ENCODE measurements around the gene GRPR.

The GRPR gene

DNA sequence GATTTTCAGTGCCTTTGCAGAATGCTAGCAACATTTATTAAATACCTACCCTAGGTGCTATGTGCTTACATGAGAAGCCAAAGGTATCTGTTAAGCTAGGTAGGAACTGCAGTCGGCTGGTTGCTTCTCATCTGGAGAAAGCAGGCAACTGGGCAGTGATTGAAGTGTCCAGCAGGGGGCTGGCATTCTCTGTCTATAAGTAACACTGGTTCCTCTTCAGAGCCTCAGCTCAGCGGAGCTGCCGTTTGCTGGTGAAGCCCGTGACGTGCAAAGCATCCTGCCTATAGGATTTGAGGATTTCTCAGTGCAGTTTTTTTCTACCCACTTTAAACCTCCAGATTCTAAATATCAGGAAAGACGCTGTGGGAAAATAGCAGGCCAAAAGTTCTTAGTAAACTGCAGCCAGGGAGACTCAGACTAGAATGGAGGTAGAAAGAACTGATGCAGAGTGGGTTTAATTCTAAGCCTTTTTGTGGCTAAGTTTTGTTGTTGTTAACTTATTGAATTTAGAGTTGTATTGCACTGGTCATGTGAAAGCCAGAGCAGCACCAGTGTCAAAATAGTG, at the start of gene GRPR:
TSS of gene GRPR (plus strand) at position 344 of the 565 bp plus-strand sequence. CDS start 389 bp downstream, outside the sequence.
- DNase-seq = peak; percentile 19

DNA sequence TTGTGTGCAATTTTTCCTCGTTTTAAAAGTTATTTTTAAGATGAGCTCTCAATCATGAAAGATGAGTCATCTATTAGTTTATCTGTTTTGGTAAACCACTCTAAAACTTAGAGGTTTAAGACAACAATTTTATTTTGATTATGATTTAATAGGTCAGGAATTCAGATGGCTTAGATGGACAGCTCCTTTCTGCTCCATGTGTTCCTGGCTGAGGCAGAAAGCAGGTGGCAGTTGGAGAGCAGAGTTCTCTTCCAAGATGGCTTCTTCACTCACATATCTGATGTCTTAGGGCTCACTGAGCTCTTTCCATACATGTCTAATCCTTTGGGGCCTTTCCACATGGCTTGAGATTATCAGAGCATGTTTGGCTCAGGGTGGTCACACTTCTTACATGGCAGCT, 48.3 kb upstream of the GRPR start:
- no peak for DNase-seq

GRCh38 chrX:16076834-16077233, 46.5 kb upstream of the GRPR start:
- no peak for DNase-seq

GRCh38 chrX:16077811-16078210, 45.6 kb upstream of the GRPR start:
- no peak for DNase-seq

DNA sequence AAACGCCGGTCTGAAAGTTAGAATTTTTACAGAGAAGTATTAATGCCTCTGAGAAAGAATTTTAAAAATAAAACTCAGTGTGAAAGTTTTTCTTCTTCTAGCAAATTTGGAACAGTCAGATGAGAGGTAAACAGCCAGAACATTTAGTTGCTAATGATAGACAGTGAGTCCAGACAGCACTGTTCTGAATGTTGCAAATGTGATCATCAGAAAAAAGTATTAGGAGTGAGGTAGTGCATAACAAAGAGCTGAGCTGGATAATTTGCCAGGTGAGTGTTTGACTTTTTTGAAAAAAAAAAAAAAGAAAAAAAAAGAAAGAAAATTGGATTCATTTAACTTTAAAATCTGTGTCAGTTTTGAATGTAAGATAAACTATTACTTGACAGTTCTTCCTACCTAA, 42.0 kb upstream of the GRPR start:
- no peak for DNase-seq

DNA sequence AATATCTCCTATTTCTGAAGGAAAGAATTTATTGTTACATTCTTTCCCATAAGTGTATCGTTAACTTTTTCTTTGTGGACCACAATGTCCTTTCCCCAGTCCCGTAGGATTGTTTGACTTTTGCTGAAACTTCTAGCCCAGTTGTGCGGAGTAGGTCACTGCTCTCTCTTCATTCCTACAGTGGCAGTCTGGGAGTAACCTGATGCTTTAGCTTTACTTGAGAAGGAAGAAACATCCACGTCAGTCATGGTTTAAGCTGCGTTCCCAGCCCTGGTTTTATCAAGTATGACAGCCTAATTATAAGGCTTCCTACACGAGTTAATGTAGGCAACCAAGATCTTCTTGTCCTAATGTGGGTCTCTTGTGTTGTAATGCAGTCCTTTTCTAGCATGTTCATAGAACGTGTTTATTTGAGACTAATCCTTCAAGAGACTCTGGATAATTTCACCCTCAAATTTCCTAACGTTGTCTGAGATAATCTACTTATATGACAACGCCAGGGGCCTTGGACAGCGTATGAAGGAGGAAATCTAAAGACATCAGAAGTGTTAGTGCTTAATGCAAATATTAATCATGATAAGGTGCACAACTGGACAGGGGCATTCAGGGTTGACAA, 40.8 kb upstream of the GRPR start:
- DNase-seq = no peak

- no peak for DNase-seq
Measured at GRCh38 chrX:16087076-16087475, 36.3 kb upstream of the GRPR start.

GRCh38 chrX:16089086-16089485, 34.3 kb upstream of the GRPR start:
- DNase-seq = no peak

DNA sequence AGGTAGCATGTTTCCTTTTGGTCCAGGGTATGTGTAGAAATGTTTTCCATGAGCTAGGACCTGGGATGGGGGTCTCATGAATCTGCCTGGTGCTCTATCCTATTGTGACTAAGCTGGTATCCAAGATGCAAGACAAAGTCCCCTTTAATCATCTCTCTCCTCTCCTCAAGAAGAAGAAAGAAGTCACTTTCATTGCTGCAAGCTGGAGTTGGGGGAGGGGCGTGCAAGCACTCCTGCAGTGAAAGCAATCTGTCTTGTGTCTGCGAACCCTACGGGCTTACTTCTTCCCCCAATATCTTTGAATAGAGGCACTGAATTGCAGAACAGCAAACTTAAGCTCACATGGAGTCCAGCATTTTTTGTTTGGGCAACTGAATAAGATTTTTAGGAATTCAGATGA, 27.2 kb upstream of the GRPR start:
- DNase-seq = no peak

DNA sequence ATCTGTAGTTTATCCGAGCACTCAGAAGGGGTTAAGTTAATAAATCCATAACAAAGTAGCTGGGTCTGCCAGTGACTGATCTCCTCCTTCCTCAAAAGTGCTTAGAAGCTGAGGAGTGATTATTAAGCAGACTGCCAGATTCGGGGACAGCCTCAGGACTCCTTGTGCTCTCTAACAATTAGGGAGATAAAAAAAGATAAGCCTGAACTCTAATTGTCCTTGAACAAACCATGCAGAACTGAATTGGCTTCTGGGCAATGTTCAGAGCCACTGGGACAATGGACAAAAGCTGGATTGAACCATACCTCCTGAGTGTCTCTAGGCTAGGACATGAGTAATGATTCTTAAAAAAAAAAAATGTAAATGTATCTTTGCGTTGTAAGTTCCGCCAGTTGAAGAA, 22.7 kb upstream of the GRPR start:
- no peak for DNase-seq

DNA sequence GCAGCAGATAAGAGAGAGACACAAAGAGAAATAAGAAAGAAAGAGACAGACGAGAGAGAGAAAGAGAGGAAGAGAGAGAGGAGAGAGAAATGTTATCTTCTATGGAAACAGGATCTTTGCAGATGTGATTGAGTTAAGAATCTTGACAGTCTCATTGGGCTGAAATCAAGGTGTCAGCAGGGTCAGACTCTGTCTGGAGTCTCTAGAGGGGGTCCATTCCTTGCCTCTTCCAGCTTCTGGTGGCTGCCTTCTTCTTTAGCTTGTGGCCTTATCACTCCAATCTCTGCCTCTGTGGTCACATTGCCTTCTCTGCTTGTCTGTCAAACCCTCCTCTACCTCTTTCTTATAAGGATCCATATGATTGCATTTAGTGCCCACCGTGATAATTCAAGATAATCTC, 21.8 kb upstream of the GRPR start:
- DNase-seq = no peak

DNA sequence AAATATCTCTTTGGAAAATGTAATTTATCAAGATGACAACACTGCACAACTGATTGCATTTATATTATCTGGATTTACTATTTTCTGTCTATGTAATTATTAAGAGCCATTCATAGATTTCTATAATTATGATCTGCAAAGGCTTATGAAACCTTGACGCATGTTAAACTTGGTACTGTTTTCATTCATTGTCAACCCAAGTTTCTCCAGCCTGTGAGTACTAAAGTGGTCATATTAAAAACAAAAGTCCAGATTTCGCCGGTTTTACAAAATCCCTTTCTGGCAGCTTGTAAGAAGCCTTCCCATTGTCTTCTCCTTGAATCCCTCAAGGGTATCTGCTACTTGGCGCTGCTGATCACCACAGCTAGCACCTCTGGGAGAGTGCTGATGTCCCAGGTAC, 19.7 kb upstream of the GRPR start:
- DNase-seq = no peak

DNA sequence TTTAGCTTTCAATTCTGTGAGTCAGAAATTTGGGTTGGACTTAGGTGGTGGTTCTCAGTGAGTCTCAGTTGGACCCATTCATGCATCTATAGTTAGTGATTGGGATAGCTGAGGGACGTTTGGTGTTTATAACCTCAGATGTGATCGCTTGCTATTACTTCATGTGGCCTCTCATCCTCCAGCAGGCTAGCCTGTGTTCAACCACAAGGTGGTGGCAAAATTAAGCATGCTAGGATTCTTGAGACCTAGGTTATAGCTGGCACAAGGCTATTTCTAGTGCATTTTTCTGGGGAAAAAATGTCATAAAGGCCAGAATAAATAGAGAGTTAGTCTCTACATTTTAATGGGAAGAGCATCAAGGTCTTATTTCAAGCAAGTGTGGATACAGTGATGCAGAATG, 10.9 kb upstream of the GRPR start:
- no peak for DNase-seq

- no peak for DNase-seq
Measured at GRCh38 chrX:16113978-16114565, 9.3 kb upstream of the GRPR start.

GRCh38 chrX:16114611-16115010, 8.8 kb upstream of the GRPR start:
- no peak for DNase-seq

GRCh38 chrX:16119353-16120220, 3.8 kb upstream of the GRPR start:
- no peak for DNase-seq

- DNase-seq = no peak
Measured at GRCh38 chrX:16120431-16120830, 2.9 kb upstream of the GRPR start.

- DNase-seq = no peak
Measured at GRCh38 chrX:16124201-16124600, 836 bp downstream of the GRPR start.

DNA sequence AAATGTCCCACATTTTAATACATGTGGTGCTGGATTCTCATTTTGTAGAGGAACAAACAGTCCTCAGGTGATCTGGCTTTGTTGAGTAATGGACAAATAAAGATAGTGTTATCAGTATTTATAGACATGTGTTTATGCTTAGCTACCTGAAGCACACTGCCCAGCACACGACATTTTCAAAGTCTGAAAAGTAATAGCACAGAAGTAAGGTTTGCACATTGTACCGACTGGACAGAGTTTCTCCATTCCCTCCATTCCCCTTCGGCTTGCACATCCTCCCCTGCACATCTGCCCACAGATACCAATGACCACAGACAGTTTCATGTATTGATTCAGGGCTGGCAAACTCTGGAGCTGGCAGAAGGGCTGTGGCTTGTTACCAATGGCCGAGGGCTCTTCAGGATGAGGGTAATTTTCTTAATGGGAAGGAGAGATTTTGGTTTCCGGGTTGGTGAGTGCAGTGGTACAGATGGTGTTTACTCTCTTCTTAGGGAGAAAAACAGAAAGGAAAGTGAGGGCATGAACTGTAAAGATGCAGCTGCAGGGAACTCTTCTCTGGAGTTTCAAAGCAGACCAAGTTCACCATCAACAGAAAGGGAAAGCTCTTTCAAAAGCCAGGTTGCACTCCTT, 2.3 kb downstream of the GRPR start:
- no peak for DNase-seq

DNA sequence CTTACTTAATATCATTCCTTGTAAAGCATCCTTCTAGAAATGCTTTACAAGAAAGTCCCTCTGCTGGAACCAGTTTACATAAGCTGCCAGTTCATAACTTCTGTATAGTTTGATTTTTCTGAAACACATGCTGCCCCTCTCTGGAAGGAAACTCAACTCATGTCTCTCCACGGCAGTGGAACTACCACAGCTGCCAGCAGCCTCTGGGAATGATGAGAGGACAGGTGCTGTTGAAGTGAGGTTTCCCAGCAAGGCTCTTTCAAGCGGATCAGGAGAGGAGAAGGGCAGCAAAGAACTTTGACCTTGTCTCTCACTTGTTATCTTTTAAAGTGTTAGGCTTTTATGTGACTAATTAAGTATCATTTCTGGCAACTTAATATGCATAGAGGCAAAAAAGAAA, 7.3 kb downstream of the GRPR start:
- no peak for DNase-seq

- DNase-seq = no peak
Measured at GRCh38 chrX:16134936-16135335, 11.6 kb downstream of the GRPR start.

DNA sequence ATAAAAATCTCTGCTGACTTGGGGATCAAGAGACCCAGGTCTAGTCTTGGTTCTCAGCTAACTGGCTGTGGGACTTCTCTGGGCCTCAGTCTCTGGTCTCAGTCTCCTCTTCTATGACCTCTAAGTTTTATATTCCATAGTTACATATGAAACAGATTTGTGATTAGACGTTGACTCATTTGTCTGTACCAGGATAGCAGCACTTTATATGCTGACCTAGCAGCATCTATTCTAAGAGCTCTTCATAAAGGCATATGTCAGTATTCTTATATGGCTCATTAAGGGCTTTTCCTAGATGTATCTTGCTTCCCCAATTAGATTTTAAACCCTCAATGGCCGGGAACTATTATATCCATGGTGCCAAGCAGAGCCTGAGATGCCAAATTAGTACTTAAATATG, 12.7 kb downstream of the GRPR start:
- no peak for DNase-seq

DNA sequence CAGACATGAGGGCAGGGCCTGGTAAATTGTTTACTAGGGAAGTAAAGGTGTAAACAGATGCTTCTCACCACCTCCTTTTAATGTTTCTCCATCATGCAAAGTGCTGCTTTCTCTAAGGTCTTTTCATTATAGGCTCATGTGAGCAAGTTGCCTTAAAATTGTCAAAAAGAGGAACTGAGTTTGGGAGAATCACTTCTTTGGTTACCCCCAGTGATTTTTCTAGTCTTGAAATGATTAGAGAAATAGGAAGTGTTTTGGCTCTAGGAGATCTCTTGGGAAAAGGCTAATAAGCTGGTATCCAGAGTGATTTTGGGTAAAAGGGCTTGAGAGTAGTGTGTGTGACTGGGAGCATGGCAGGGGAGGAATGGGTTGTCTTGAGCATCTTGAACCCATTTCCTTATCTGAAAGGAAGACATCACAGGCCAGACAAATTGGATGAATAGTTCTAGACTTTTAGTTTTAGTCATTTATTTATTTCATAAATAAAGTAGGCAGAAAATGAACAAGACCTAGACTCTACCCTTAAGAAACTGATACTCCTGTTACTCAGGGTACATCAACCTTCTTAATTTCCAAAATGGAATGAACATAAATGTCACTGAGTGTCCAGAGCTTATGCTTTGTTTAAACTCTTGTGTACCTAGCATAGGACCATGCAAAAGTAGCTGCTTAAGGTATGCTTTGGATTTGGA, 14.2 kb downstream of the GRPR start:
- no peak for DNase-seq
